ENCODE measurements around the gene OR10A6. TPM values are rescaled to one million over a fixed set of nuclear protein-coding genes. Genes with fewer than 3 reads are reported as not detected.

OR10A6 gene
- total RNA-seq, 1 donor from 2014 or later = not detected

- no peak for TF ChIP-seq CTCF (conservative IDR thresholded peaks at IDR 0.05; ENCODE audit: low read depth, low read length)
- no peak for DNase-seq (ENCODE audit: low read depth)
- no peak overlapping the region for H3K4me3 ChIP-seq (ENCODE audit: low read depth, low read length)
These were observed 18.9 kb upstream of the OR10A6 start for GRCh38 chr11:7949934-7950333.

GRCh38 chr11:7944123-7944522 is 13.1 kb upstream of the OR10A6 start:
- no peak for TF ChIP-seq CTCF (conservative IDR thresholded peaks at IDR 0.05; ENCODE audit: low read depth, low read length)
- DNase-seq (ENCODE audit: low read depth) = no peak
- H3K4me3 ChIP-seq (ENCODE audit: low read depth, low read length) = no peak overlapping the region

GRCh38 chr11:7941608-7942007 is 10.5 kb upstream of the OR10A6 start, which contains the start of gene OR10A3:
TSS of gene OR10A3 (minus strand) at chr11:7941708. CDS start at chr11:7939520, 2,188 bp downstream.
- no peak for DNase-seq (ENCODE audit: low read depth)
- no peak within 1 kb of the TSS for H3K4me3 ChIP-seq (ENCODE audit: low read depth, low read length)
- no peak for TF ChIP-seq CTCF (conservative IDR thresholded peaks at IDR 0.05; ENCODE audit: low read depth, low read length)

GRCh38 chr11:7941146-7941545 is 10.1 kb upstream of the OR10A6 start:
- no peak for DNase-seq (ENCODE audit: low read depth)
- no peak overlapping the region for H3K4me3 ChIP-seq (ENCODE audit: low read depth, low read length)
- no peak for TF ChIP-seq CTCF (conservative IDR thresholded peaks at IDR 0.05; ENCODE audit: low read depth, low read length)

GRCh38 chr11:7936615-7937014 is 5.5 kb upstream of the OR10A6 start:
- H3K4me3 ChIP-seq (ENCODE audit: low read depth, low read length) = no peak overlapping the region
- no peak for TF ChIP-seq CTCF (conservative IDR thresholded peaks at IDR 0.05; ENCODE audit: low read depth, low read length)
- DNase-seq (ENCODE audit: low read depth) = no peak

GRCh38 chr11:7927635-7928034 is 3.4 kb downstream of the OR10A6 start:
- H3K4me3 ChIP-seq (ENCODE audit: low read depth, low read length) = no peak overlapping the region
- DNase-seq (ENCODE audit: low read depth) = no peak
- TF ChIP-seq CTCF (conservative IDR thresholded peaks at IDR 0.05; ENCODE audit: low read depth, low read length) = no peak

- no peak overlapping the region for H3K4me3 ChIP-seq (ENCODE audit: low read depth, low read length)
- TF ChIP-seq CTCF (conservative IDR thresholded peaks at IDR 0.05; ENCODE audit: low read depth, low read length) = no peak
- no peak for DNase-seq (ENCODE audit: low read depth)
These were observed 6.5 kb downstream of the OR10A6 start for GRCh38 chr11:7924536-7924935.
